Fibroblast of pulmonary artery (primary cell): ENCODE measurements around the gene MBP.

ENCODE experiments used
- DNase-seq: peaks from one replicate; pipeline ENCODE4 v3.0.0-alpha.2; 2010; ENCODE audit warnings: low read depth
- H3K4me3 ChIP-seq: replicated peaks from 2 replicates; pipeline ENCODE4 v1.5.1; 2011; ENCODE audit warnings: low read depth, mild to moderate bottlenecking, control low read depth, low read length, moderate library complexity
- CTCF ChIP-seq: IDR thresholded peaks from 2 replicates; pipeline ENCODE4 v1.5.1; 2011; ENCODE audit warnings: mild to moderate bottlenecking, control low read depth, low read length, inconsistent platforms; ENCODE audit errors: missing control alignments

MBP gene

GRCh38 chr18:77135339-77136075 lies 2.9 kb upstream of the MBP start:
- DNase-seq: no peak
- no peak for TF ChIP-seq CTCF
- no peak overlapping the region for H3K4me3 ChIP-seq

GRCh38 chr18:77134611-77135010 lies 2.0 kb upstream of the MBP start:
- DNase-seq: no peak
- TF ChIP-seq CTCF: no peak
- no peak overlapping the region for H3K4me3 ChIP-seq

GRCh38 chr18:77133835-77134496 lies 1.4 kb upstream of the MBP start:
- no peak for DNase-seq
- no peak for TF ChIP-seq CTCF
- no peak overlapping the region for H3K4me3 ChIP-seq

GRCh38 chr18:77133051-77133834 lies 660 bp upstream of the MBP start:
- no peak for DNase-seq
- peak overlapping the region; percentile 10 for H3K4me3 ChIP-seq
- no peak for TF ChIP-seq CTCF

GRCh38 chr18:77131652-77132368 lies 773 bp downstream of the MBP start:
- peak; percentile 33 for DNase-seq
- TF ChIP-seq CTCF: no peak
- peak overlapping the region; percentile 65 for H3K4me3 ChIP-seq

GRCh38 chr18:77131100-77131651 lies 1.4 kb downstream of the MBP start:
- TF ChIP-seq CTCF: no peak
- H3K4me3 ChIP-seq: peak overlapping the region; percentile 65
- DNase-seq: peak; percentile 46
